Pancreas (tissue), 10 donors: ENCODE measurements around the gene KASH5. TPM values are rescaled to one million over a fixed set of nuclear protein-coding genes. Genes with fewer than 3 reads are reported as not detected.

Experiments
- ATAC-seq, 4 donors: fragments of 200-7000 bp; cut with Tn5 transposase; one replicate each; pipeline versions ENCODE4 v1.8.0 to v1.9.1; 2020; ENCODE audit warnings: mild to moderate bottlenecking in 4 of 4, moderate library complexity in 4 of 4
- DNase-seq, 6 donors: peaks; one replicate each; pipeline ENCODE4 v3.0.0-alpha.2; 2020
- FAIRE-seq: peaks from 2 replicates; lab custom pipeline; 2012; peaks lifted over from hg19 to GRCh38; lab: Jason Lieb, UNC
- H3K27ac ChIP-seq, 4 donors: fragments of 200-600 bp; sonication (generic); 1 replicate in 3 of 4; 2 replicates in 1 of 4; pipeline versions ENCODE4 v1.5.0 to v1.8.0; 2020
- H3K27me3 ChIP-seq, 4 donors: fragments of 200-600 bp; one replicate each; pipeline ENCODE4 v1.8.0; 2021
- H3K36me3 ChIP-seq, 3 donors: fragments of 200-600 bp; sonication (generic) in 1 of 3; one replicate each; pipeline versions ENCODE4 v1.5.0 to v1.8.0; 2020 to 2021
- H3K4me1 ChIP-seq, 3 donors: fragments of 200-600 bp; one replicate each; pipeline ENCODE4 v1.8.0; 2021
- H3K4me3 ChIP-seq, 4 donors: fragments of 200-600 bp; sonication (generic) in 2 of 4; one replicate each; pipeline versions ENCODE4 v1.5.0 to v1.8.0; 2020 to 2021
- H3K9me3 ChIP-seq, 4 donors: fragments of 200-600 bp; one replicate each; pipeline ENCODE4 v1.8.0; 2021
- WGBS, 2 donors: extraction: QIAGEN DNeasy Blood & Tissue Kit; methylation state at CpG; one replicate each; pipeline ENCODE4 v1.1.7; 2013; 5-methylcytosine and 5-hydroxymethylcytosine counted together
- intact Hi-C, 3 donors: fragments of 100-400 bp; cut with DNase I; formaldehyde crosslinking; loops; one replicate each; pipeline versions ENCODE4 v1.11.1 to v1.14.2; 2022
- polyA plus RNA-seq, 2 donors: library from polyadenylated mRNA; stranded (reverse); fragments of 200-250 nt; gene quantifications; one replicate each; pipeline ENCODE4 v1.2.3, GENCODE V29; 2013
- total RNA-seq, 6 donors: library from RNA; stranded (reverse); fragmentation: NEBNext Ultra II Directional in 4 of 6; extraction: Animal tissue kit (Norgen Biotek cat#: 25700) in 4 of 6; gene quantifications; one replicate each; pipeline versions ENCODE4 v1.2.1 to v1.2.4, GENCODE V29; 2021 to 2023
- TF ChIP-seq, protein P1 (sequence below), 4 donors: fragments of 200-600 bp; sonication (generic) in 3 of 4; IDR thresholded peaks; one replicate each; pipeline versions ENCODE4 v1.5.0 to v1.8.0; 2021; ENCODE audit warnings: antibody characterized with exemption in 4 of 4
- donor health status: healthy with polysubstance abuse.
- donor health status: DM: no; HTN: no; CAD: no; lungs with moderate emphysema.
- donor health status: DM: no; HTN: no; CAD: no.
- donor health status: control.
- donor health status: control.
- donor health status: Bipolar disorder and iron deficiency.
- donor health status: DM: yes; HTN: yes; CAD: no.
- donor health status: DM: no; HTN: no; CAD: no.
- donor health status: DM: no; HTN: no; CAD: no.
- donor health status: DM: yes; HTN: yes; CAD: no.

The KASH5 gene
- total and polyA plus RNA-seq, 8 donors, result 1.2 to 3.3 (median 2.2) TPM

DNA sequence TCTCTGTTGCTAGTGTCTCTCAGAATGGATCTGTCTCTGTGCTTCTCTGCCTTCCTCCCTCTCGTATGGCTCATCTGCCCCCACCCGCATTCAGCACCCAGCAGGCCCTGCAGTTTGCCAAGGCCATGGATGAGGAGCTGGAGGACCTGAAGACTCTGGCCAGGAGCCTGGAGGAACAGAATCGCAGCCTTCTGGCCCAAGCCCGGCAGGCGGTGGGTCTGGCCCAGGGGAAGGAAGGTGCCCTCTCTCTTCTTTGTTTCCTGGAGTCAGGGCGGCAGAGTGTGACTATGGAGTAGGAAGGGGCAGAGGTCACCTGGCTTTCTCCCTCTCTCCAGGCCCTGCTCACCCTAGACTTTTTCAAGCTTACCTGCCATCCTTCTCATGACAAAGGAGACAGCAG is 10.9 kb downstream of the KASH5 start:
- no peak for DNase-seq
- Histone ChIP-seq H3K4me3 (no peak overlapping the region), H3K27ac (no peak overlapping the region), H3K27me3 (no peaks in the 10 kb centered on the region), H3K4me1 (no peaks in the 10 kb centered on the region), H3K9me3 (no peaks in the 10 kb centered on the region), H3K36me3 (no peaks in the 10 kb centered on the region)
- no peak for ATAC-seq
- FAIRE-seq, result no peak
- WGBS, 2 donors, result 90 to 94% methylated on average over 5 to 6 of the region's 6 CpGs
- TF ChIP-seq, protein P1, sequence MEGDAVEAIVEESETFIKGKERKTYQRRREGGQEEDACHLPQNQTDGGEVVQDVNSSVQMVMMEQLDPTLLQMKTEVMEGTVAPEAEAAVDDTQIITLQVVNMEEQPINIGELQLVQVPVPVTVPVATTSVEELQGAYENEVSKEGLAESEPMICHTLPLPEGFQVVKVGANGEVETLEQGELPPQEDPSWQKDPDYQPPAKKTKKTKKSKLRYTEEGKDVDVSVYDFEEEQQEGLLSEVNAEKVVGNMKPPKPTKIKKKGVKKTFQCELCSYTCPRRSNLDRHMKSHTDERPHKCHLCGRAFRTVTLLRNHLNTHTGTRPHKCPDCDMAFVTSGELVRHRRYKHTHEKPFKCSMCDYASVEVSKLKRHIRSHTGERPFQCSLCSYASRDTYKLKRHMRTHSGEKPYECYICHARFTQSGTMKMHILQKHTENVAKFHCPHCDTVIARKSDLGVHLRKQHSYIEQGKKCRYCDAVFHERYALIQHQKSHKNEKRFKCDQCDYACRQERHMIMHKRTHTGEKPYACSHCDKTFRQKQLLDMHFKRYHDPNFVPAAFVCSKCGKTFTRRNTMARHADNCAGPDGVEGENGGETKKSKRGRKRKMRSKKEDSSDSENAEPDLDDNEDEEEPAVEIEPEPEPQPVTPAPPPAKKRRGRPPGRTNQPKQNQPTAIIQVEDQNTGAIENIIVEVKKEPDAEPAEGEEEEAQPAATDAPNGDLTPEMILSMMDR (IDR thresholded peaks at IDR 0.05), result no peak
- intact Hi-C loops, result loop anchor here (5.0 to 10.0 kb wide), 2 partner anchors 38 to 46 kb away; partner anchors contain the start of gene SLC17A7 (in 1 of the 3)

DNA sequence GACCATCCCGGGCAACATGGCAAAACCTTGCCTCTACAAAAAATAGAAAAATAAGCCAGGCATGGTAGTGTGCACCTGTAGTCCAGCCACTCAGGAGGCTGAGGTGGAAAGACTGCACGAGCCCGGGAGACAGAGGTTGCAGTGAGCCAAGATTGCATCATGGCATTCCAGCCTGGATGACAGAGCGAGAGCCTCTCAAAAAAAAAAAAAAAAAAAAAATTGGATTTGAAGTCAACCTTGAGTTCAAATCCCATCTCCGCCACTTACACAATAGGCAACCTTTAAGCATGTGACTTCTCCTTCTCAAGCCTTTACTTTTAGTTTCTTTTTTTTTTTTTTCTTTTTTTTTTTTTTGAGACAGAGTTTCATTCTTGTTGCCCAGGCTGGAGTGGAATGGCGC is 12.0 kb downstream of the KASH5 start:
- no peaks in the 10 kb centered on the region for H3K4me1 ChIP-seq
- no peak for FAIRE-seq
- no peak overlapping the region for H3K27ac ChIP-seq
- ATAC-seq, result no peak
- no peaks in the 10 kb centered on the region for H3K27me3 ChIP-seq
- H3K9me3 ChIP-seq, result no peaks in the 10 kb centered on the region
- intact Hi-C loops, result no loop called here
- DNase-seq, result no peak
- no peak overlapping the region for H3K4me3 ChIP-seq
- WGBS, 2 donors, result 82 to 85% methylated on average over 6 of the region's 6 CpGs
- no peaks in the 10 kb centered on the region for H3K36me3 ChIP-seq
- TF ChIP-seq, protein P1 (IDR thresholded peaks at IDR 0.05), result no peak

DNA sequence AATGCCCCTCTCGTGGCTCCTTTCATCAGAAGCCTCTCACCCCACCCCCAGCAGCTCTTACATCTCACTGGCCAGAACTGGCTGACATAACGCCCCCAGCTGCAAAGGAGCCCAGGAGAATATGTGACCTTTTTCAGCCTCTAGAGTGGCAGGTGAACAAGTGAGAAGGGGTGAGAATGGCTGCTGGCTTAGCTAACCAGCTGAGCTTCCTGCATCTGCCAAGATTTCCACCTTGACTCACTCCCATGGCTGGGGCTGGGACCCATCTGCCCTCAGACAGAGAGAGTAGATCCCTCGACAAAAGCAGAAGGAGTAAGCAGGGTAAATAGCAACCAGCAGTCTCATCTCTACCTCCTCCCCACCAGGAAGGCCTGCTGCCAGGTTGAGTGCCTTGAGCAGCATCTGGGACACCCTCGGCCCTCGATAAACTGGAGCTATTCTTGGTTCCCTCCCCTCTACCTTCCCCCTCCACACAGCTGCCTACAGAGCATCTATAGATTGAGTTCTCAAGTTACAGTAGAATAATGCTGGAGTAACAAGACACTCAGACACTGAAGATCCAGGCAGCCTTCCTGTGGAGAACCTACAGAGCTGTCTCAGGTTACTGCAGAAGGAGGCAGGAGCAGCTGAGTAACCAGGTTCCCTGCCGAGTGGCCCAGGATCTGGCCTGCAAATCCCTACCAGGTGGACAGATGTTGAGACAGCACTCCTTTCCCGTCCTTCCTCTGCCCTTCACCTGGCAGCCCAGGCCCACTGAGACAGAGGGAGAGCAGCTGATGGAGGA is 15.5 kb downstream of the KASH5 start:
- ATAC-seq (no peak), DNase-seq (no peak), FAIRE-seq (no peak)
- Histone ChIP-seq H3K4me3 (no peak overlapping the region), H3K27ac (no peak overlapping the region), H3K4me1 (no peaks in the 10 kb centered on the region), H3K27me3 (no peaks in the 10 kb centered on the region), H3K9me3 (no peaks in the 10 kb centered on the region), H3K36me3 (no peaks in the 10 kb centered on the region)
- intact Hi-C loops, result no loop called here
- TF ChIP-seq, protein P1 (IDR thresholded peaks at IDR 0.05), result no peak
- WGBS, 2 donors, result 37 to 42% methylated on average over 7 of the region's 7 CpGs

DNA sequence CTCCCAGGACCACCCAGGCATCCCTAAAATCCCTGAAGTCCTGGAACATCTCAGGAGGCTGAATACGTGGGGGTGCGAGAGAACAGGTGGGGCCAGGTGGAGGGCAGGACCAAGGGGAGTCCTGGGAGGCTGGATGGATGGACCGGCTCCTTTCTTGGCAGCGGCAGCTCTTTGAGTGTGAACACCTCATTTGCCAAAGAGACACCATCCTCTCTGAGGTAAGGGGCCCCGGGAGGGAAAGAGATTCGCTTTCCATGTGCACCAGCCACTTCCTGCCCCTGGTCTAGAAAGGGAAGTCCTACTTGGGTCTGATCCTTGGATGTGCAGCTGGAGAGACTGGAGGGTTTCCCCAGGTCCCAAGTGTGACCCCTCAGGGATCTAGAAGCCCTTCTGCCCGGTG is 19.0 kb downstream of the KASH5 start:
- Histone ChIP-seq H3K27ac (no peak overlapping the region), H3K27me3 (no peaks in the 10 kb centered on the region), H3K36me3 (no peaks in the 10 kb centered on the region), H3K9me3 (no peaks in the 10 kb centered on the region), H3K4me1 (no peaks in the 10 kb centered on the region), H3K4me3 (no peak overlapping the region)
- no peak for ATAC-seq
- FAIRE-seq, result no peak
- WGBS, 2 donors, result 68 to 76% methylated on average over 7 of the region's 7 CpGs
- TF ChIP-seq, protein P1 (IDR thresholded peaks at IDR 0.05), result no peak
- DNase-seq, result no peak
- intact Hi-C loops, result no loop called here

DNA sequence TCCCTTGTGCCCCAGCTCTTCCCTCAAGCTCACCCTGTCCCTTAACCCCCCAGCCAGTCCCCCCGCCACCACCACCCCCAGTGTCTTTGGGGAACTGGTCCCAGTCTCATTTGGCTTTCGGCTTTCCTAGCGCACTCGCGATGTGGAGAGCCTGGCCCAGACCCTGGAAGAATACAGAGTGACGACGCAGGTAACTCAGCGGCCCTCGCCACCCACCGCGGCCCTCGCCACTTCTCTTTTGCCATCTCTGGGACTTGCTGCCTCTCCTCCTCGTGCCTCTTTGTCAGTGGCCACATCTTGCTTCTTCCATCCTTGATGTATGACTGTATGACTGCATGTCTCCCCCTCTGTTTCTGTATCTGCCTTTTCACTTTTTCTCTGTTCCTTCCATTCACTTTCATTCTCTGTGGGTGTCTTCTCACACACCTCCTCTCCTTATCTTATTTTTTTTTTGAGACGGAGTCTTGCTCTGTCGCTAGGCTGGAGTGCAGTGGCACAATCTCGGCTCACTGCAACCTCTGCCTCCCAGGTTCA is 19.5 kb downstream of the KASH5 start:
- intact Hi-C loops, result no loop called here
- Histone ChIP-seq H3K4me3 (no peak overlapping the region), H3K36me3 (no peaks in the 10 kb centered on the region), H3K27ac (no peak overlapping the region), H3K27me3 (no peaks in the 10 kb centered on the region), H3K9me3 (no peaks in the 10 kb centered on the region), H3K4me1 (no peaks in the 10 kb centered on the region)
- DNase-seq (no peak), FAIRE-seq (no peak), ATAC-seq (no peak)
- TF ChIP-seq, protein P1 (IDR thresholded peaks at IDR 0.05), result no peak
- WGBS, 2 donors, result 78 to 80% methylated on average over 12 to 16 of the region's 16 CpGs
